Astrocyte of the spinal cord (primary cell): ENCODE measurements around the gene TEX54.

Experiments used
- DNase-seq: peaks from one replicate; pipeline ENCODE4 v3.0.0; 2011; ENCODE audit warnings: low read depth, low spot score
- H3K4me3 ChIP-seq: 2 replicates; pipeline ENCODE4 v1.5.1; 2011; ENCODE audit warnings: low read depth, mild to moderate bottlenecking, low read length, moderate library complexity
- in situ Hi-C: cut with HindIII; loops from 2 replicates; pipeline ENCODE4 v1.10.0; 2017; ENCODE audit warnings: low sequenced_read_pairs
- TF ChIP-seq, protein P1 (sequence below): IDR thresholded peaks from 2 replicates; pipeline ENCODE4 v1.5.1; 2012; ENCODE audit warnings: low read depth, mild to moderate bottlenecking, low read length, inconsistent platforms

TEX54 gene

DNA sequence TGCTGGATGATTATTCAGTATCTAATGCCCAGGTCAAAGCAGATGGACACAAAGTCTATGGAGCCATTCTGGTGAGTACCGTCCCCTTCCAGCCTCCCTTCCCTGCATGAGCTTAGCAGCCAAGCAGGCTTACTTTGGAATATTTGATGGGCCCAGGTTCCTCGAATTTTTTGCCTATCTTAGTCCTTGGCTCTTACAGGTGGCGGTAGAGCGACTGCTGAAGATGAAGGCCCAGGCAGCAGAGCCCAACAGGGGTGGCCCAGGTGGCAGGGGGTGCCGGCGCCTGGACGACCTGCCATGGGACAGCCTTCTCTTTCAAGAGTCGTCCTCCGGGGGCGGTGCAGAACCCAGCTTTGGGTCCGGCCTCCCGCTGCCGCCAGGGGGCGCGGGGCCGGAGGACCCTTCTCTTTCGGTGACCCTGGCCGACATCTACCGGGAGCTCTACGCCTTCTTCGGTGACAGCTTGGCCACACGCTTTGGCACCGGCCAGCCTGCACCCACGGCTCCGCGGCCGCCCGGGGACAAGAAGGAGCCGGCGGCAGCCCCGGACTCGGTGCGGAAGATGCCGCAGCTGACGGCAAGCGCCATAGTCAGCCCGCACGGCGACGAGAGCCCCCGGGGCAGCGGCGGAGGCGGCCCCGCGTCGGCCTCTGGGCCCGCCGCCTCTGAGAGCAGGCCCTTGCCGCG lies 46.2 kb downstream of the TEX54 start:
- DNase-seq, result peak; percentile 84
- TF ChIP-seq, protein P1, sequence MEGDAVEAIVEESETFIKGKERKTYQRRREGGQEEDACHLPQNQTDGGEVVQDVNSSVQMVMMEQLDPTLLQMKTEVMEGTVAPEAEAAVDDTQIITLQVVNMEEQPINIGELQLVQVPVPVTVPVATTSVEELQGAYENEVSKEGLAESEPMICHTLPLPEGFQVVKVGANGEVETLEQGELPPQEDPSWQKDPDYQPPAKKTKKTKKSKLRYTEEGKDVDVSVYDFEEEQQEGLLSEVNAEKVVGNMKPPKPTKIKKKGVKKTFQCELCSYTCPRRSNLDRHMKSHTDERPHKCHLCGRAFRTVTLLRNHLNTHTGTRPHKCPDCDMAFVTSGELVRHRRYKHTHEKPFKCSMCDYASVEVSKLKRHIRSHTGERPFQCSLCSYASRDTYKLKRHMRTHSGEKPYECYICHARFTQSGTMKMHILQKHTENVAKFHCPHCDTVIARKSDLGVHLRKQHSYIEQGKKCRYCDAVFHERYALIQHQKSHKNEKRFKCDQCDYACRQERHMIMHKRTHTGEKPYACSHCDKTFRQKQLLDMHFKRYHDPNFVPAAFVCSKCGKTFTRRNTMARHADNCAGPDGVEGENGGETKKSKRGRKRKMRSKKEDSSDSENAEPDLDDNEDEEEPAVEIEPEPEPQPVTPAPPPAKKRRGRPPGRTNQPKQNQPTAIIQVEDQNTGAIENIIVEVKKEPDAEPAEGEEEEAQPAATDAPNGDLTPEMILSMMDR, result peak; percentile 100
- in situ Hi-C loops, result no loop called here
- peak overlapping the region; percentile 94 for H3K4me3 ChIP-seq

DNA sequence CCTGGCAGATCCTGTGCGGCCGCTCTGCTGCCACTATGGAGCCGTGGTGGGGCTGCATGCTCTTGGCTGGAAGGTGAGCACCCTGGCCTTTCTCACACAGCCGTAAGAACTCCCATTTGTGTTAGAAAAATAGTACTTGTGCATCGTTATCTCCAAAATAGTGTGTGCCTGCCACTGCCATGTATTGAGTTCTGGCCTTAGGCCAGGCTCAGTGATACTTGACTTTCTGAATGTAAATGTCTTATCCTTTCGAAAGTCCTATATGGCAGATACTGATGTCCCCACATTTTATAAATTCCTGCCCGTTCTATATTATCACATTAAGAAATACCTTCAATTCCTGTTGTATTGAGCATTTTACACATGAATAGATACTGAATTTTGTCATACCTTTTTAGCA lies 49.9 kb downstream of the TEX54 start:
- no peak overlapping the region for H3K4me3 ChIP-seq
- in situ Hi-C loops, result no loop called here
- TF ChIP-seq, protein P1, result no peak
- no peak for DNase-seq
